ENCODE results near the gene OR1L4. TPM values are rescaled to one million over a fixed set of nuclear protein-coding genes. Genes with fewer than 3 reads are reported as not detected.

The OR1L4 gene
- total and polyA plus RNA-seq, 2 of the 8 experiments (the other 6 are each of a cell fraction or from before 2014, with no cell fraction given): not detected

DNA sequence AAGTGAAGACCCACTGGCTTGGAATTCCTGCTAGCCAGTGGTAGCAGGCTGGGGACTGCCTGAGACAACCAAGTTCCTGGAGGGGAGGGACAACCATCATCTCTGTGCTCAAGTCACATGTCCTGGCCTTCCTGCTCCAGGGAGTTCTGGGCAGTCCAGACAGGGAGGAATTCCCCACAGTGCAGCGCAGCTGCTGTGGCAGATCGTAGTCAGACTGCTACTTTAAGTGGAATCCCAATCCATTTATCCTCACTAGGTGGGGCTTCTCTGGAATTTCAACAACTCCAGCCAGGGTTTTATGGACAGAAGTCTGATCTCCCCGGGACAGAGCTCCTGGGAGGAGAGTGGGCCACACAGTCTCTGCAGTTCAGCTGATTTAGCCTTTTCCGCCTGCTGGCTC is 44.0 kb downstream of the OR1L4 start:
- Histone ChIP-seq H3K4me2 (ENCODE audit: insufficient read depth in 1 of 2, low read depth in 2 of 2, low read length in 2 of 2) (no peak overlapping the region), H2AFZ (ENCODE audit: low read length) (no peak overlapping the region), H2AK5ac (ENCODE audit: low read depth, low read length) (no peak overlapping the region), H2BK120ac (replicated peaks; ENCODE audit: low read depth, low read length) (no peak overlapping the region), H3K18ac (ENCODE audit: extremely low read depth, low read length) (no peak overlapping the region), H3K27me3 (replicated peaks in 1 of 4; ENCODE audit: control insufficient read depth in 3 of 4, extremely low read depth in 1 of 4, insufficient read depth in 3 of 4, low read length in 3 of 4) (no peaks in the 10 kb centered on the region), H3K4me1 (replicated peaks in 1 of 4; ENCODE audit: control insufficient read depth in 3 of 4, insufficient read depth in 4 of 4, low read length in 3 of 4) (no peaks in the 10 kb centered on the region), H3K79me2 (ENCODE audit: control insufficient read depth in 1 of 2, insufficient read depth in 2 of 2, low read length in 2 of 2) (no peaks in the 10 kb centered on the region), H3K56ac (replicated peaks; ENCODE audit: insufficient read length, low read depth, low read length) (no peak overlapping the region), H2BK15ac (ENCODE audit: low read length) (no peak overlapping the region), H2BK5ac (ENCODE audit: low read depth, low read length) (no peak overlapping the region), H4K8ac (ENCODE audit: extremely low read depth, insufficient read depth, low read length) (no peak overlapping the region), H4K91ac (replicated peaks; ENCODE audit: insufficient read length, low read length) (no peak overlapping the region), H3K9ac (replicated peaks in 1 of 4; ENCODE audit: extremely low read depth in 1 of 4, low read depth in 3 of 4, low read length in 3 of 4) (no peak overlapping the region), H3K4ac (replicated peaks; ENCODE audit: insufficient read length, low read depth, low read length) (no peak overlapping the region), H2BK20ac (ENCODE audit: low read length) (no peak overlapping the region), H3K14ac (ENCODE audit: insufficient read length) (no peak overlapping the region), H2BK12ac (ENCODE audit: low read depth, low read length) (no peak overlapping the region), H3K23me2 (ENCODE audit: low read depth, low read length) (no peaks in the 10 kb centered on the region), H3K36me3 (ENCODE audit: control insufficient read depth in 2 of 4, insufficient read depth in 4 of 4, low read length in 3 of 4) (no peaks in the 10 kb centered on the region), H3K79me1 (ENCODE audit: low read depth, low read length) (no peaks in the 10 kb centered on the region), H3K27ac (ENCODE audit: low read depth, low read length) (no peak overlapping the region), H4K5ac (ENCODE audit: insufficient read length, low read depth, low read length) (no peak overlapping the region), H4K20me1 (replicated peaks in 1 of 2; ENCODE audit: control insufficient read depth in 1 of 2, insufficient read depth in 2 of 2, low read length in 2 of 2) (no peaks in the 10 kb centered on the region), H3K23ac (ENCODE audit: insufficient read length) (no peak overlapping the region), H3K4me3 (ENCODE audit: extremely low read depth in 1 of 4, insufficient read depth in 2 of 4, low read depth in 3 of 4, low read length in 4 of 4) (no peak overlapping the region), H3K9me3 (ENCODE audit: insufficient read depth in 2 of 2, low read depth in 1 of 2, low read length in 1 of 2) (peaks cover 23 to 28% of the 10 kb centered on the region in 2 experiments)
- POLR2A ChIA-PET (ENCODE audit: partially characterized antibody): no interaction called here
- CTCF ChIA-PET (ENCODE audit: partially characterized antibody): no interaction called here
- DNase-seq (ENCODE audit: low read depth in 1 of 2, low spot score in 2 of 2): no peak
- FAIRE-seq: no peak
- 80% methylated on average over 4 of the region's 4 CpGs; no CpG with 5 or more reads in 1 of the 2 experiments for WGBS, 2 experiments (ENCODE audit: extremely low coverage in 1 of 2, insufficient coverage in 1 of 2, insufficient read length in 1 of 2, insufficient replicate concordance in 2 of 2, low coverage in 1 of 2, low lambda C conversion rate in 2 of 2, missing lambda C conversion rate in 1 of 2)
- TF ChIP-seq RAD21 (IDR thresholded peaks at IDR 0.05 in 1 of 2, conservative IDR thresholded peaks at IDR 0.05 in 1 of 2; ENCODE audit: low read depth in 2 of 2, low read length in 2 of 2): no peak
- TF ChIP-seq ZNF274 (IDR thresholded peaks at IDR 0.05; ENCODE audit: borderline replicate concordance, extremely low read depth, low read length): no peak
- TF ChIP-seq POLR2A (IDR thresholded peaks at IDR 0.05; ENCODE audit: control extremely low read depth in 1 of 2, low read depth in 2 of 2, low read length in 2 of 2): no peak
- TF ChIP-seq TEAD4 (IDR thresholded peaks at IDR 0.05; ENCODE audit: low read depth, low read length): no peak
- no peak for TF ChIP-seq EP300 (IDR thresholded peaks at IDR 0.05; ENCODE audit: borderline replicate concordance in 1 of 2, low read depth in 2 of 2, low read length in 2 of 2)
- TF ChIP-seq POU5F1 (IDR thresholded peaks at IDR 0.05; ENCODE audit: low read depth, low read length): no peak
- TF ChIP-seq PHF8 (conservative IDR thresholded peaks at IDR 0.05; ENCODE audit: low read depth, low read length): no peak
- TF ChIP-seq MAFK (IDR thresholded peaks at IDR 0.05; ENCODE audit: low read depth, low read length): no peak
- TF ChIP-seq KDM5A (IDR thresholded peaks at IDR 0.05; ENCODE audit: low read length): no peak
- no peak for TF ChIP-seq CBX5 (IDR thresholded peaks at IDR 0.05; ENCODE audit: low read depth, low read length)
- TF ChIP-seq CREB1 (IDR thresholded peaks at IDR 0.05): no peak
- no peak for TF ChIP-seq CHD1 (IDR thresholded peaks at IDR 0.05; ENCODE audit: low read depth, low read length)
- TF ChIP-seq TBP (IDR thresholded peaks at IDR 0.05; ENCODE audit: low read depth, low read length): no peak
- no peak for TF ChIP-seq SAP30 (IDR thresholded peaks at IDR 0.05; ENCODE audit: insufficient read depth, insufficient replicate concordance, low read length)
- TF ChIP-seq, protein P1, sequence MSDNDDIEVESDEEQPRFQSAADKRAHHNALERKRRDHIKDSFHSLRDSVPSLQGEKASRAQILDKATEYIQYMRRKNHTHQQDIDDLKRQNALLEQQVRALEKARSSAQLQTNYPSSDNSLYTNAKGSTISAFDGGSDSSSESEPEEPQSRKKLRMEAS (IDR thresholded peaks at IDR 0.05): no peak
